ENCODE data around the gene FGD3.

DNA sequence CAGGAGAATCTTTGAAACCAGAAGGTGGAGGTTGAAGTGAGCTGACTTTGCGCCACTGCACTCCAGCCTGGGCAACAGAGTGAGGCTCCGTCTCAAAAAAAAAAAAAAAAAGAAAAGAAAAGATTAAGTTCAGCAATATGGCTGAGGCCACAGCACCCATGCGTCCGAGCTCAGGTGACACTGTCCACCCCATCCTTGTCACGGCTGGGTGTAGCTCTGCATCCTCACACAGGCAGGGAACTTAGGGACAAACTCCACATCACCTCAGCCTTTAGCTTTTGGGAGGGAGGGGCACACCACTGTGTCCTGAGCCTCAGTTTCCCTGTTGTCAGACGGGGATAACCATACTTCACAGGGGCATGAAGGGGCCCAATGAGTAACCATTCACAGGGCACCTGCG, 15.5 kb downstream of the FGD3 start:
- TF ChIP-seq POLR2A (IDR thresholded peaks at IDR 0.05) (no peak), POLR2AphosphoS5 (IDR thresholded peaks at IDR 0.05) (no peak)
- TF ChIP-seq, protein P1, sequence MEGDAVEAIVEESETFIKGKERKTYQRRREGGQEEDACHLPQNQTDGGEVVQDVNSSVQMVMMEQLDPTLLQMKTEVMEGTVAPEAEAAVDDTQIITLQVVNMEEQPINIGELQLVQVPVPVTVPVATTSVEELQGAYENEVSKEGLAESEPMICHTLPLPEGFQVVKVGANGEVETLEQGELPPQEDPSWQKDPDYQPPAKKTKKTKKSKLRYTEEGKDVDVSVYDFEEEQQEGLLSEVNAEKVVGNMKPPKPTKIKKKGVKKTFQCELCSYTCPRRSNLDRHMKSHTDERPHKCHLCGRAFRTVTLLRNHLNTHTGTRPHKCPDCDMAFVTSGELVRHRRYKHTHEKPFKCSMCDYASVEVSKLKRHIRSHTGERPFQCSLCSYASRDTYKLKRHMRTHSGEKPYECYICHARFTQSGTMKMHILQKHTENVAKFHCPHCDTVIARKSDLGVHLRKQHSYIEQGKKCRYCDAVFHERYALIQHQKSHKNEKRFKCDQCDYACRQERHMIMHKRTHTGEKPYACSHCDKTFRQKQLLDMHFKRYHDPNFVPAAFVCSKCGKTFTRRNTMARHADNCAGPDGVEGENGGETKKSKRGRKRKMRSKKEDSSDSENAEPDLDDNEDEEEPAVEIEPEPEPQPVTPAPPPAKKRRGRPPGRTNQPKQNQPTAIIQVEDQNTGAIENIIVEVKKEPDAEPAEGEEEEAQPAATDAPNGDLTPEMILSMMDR (IDR thresholded peaks at IDR 0.05): no peak

All from upper lobe of left lung (tissue), 4 donors.